HG03575 (cell line): ENCODE data around the gene ANKRD45.
"Not testable (repeated sequence)": the region's sequence is repeated elsewhere in the genome, so short reads cannot be mapped to it uniquely, and the experiment has no call there.

ENCODE experiments used
- ATAC-seq: cut with Tn5 transposase; IDR thresholded peaks from one replicate; pipeline ENCODE4 v1.9.1; 2021; ENCODE audit not compliant: unreplicated experiment, insufficient number of reproducible peaks, low FRiP score; ENCODE audit errors: extremely low read depth

ANKRD45 gene

DNA sequence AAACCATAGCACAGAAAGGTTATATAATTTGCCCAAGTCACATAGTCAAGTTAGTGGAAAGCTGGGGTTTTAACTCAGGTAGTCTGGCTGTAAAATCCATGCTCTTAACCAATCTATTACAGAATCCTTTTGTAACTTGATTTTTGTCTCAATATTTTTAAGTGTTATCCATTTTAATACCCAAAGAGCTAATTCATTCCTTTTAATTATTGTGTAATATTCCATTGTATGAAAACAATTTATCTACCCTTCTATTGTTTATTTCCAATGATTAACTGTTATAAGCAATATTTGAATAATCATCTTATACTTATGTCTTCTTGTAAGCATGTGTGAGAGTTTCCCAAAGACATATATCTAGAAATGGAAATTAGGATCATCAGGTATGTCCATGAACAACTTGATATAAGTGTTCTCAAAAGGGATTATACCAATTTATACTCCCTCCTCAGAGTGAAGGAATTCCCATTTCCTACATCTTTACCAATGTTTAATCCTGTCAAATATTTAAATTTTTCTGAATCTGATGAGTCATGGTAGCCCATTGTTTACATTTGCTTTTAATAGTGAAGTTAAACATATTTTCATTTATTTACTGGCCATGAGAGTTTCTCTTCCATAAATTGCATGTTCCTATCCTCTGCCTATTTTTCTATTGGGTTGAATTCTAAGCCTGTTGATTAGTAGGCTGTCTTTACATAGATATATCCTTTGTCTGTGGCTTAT is 20.6 kb downstream of the ANKRD45 start:
- no peak for ATAC-seq

DNA sequence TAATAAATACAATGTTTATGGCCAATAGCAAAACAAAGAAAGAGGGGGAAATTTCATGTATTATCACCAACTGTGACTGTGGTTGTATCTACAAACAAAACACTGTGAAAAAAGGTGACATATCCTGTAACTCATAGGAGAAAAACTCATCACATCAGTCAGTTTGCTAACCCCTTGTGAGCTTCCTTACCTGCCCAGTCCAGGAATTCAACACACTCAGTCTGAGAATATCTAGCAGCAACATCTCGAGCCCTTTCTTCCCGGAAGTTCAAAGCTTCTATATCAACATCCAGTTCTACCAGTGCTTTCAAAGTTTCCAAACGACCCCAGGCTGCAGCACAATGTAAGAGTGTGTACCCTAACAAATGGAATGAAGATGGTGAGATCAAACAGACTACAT is 23.0 kb downstream of the ANKRD45 start:
- ATAC-seq: no peak

DNA sequence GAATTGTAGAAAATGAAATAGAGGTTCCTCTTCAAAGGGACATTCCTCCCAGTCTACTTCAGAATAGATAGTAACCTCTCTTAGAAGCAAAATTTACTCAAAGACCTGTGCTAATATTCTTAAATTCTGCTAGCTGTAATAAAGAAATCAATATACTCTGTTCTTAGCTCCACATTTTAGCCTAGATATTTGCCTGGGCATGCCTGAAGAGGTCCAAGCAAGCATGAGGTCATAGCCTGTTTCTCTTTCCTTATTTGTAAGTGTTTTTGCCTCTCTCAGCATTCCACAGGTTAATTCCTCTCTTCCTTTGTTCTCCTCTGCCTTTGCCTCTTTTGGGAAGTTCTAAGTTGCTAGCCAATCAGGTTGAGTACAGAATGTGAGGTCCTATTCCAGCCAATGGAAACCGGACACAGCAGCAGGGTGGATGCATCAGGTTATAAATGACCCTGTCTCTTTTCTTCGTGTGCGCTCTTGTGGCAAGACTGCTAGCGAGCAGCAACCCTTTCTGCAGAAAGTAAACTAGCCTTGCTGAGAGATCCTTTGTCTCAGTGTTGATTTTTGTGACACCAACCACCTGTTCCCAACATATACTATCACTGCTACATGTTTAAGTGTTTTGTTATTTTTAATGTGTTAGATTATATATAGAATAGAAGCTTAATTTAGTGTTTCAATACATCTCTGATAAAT is 27.1 kb downstream of the ANKRD45 start:
- not testable (repeated sequence) for ATAC-seq

DNA sequence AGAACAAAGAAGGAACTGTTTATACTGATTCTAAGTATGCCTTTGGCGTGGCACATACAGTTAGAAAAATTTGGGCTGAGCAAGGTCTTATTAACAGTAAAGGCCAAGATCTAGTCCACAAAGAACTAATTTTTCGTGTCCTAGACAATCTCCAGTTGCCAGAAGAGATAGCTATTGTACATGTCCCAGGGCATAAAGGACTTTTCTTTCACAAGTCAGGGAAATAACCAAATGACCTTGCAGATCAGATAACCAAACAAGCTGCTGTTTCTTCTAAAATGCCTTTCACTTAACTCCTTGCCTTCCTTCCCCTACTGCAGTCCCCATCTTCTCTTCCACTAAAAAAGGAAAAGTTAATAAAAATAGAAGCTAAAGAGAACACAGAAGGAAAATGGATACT is 30.5 kb downstream of the ANKRD45 start:
- no peak for ATAC-seq

DNA sequence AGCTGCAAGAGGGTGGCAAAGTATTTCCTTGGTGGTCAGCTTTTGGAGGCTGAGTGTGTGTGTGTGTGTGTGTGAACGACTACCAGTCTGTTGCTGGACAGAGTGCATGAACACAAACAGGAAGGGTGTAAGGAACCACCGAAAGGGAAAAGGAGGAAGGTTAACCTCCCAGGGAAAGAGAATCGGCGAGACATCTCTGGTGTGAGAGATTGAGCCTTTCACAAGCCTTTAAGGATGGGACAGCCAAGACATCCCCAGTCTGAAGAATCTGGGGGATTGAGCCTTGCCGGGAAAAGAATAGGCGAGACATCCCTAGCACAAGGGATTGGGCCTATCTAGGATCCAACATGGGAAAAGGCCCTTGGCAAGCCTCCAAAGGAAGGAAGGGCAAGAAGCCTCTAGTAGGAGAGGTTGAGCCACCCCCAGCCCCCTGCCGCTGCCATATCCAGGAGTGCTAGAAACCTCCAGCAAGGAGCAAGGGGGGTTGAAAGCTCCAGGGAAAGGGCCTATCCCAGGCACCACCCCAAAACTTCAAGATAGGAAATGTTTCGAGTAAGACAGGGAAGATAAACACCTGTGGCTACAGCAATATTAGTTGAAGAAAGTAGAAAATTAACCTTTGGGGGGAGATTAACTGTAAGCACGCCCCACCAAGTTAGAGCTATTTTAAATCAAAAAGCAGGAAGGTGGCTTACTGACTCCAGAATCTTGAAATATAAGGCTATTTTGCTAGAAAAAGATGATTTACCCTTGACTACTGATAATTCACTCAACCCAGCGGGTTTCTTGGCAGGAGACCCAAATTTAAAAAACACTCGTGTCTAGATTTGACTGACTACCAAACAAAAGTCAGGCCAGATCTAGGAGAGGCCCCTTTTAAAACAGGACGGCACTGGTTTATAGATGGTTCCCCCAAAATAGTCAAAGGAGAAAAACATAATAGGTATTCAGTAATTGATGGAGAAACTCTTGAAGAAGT is 31.3 kb downstream of the ANKRD45 start:
- ATAC-seq: no peak

DNA sequence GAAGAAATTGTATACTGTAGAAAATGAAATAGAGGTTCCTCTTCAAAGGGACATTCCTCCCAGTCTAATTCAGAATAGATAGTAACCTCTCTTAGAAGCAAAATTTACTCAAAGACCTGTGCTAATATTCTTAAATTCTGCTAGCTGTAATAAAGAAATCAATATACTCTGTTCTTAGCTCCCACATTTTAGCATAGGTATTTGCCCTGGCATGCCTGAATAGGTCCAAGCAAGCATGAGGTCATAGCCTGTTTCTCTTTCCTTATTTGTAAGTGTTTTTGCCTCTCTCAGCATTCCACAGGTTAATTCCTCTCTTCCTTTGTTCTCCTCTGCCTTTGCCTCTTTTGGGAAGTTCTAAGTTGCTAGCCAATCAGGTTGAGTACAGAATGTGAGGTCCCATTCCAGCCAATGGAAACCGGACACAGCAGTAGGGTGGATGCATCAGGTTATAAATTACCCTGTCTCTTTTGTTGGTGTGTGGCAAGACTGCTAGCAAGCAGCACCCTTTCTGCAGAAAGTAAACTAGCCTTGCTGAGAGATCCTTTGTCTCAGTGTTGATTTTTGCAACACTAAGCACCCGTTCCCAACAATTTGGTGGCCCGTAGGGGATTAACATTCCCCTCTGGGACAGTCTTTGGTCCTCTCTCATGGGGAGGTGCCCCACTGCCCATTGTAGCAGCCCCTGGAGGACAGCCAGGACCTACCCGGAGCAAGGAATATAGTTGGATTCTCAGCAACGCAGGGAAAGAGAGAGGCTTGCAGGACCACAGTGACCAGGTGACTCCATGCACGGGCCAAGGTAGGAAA is 32.2 kb downstream of the ANKRD45 start:
- not testable (repeated sequence) for ATAC-seq

DNA sequence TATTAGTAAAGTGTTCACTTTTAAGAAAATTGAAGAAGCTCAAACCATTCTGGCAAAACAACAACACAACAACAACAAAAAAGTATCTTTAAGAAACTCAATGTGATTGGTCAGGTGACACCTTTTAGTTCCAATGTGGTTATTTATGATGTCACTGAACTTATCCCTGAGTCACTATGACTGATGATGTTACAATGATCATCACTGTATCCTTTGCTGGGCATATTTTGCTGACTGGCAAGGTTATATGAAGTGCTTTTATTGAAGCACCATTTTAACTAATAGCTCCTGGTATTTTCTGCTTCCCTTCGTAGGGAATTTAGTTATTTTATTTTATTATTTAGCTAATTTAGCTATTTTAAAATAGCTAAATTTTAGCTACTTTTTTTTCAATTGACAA is 34.5 kb downstream of the ANKRD45 start, which contains the start of gene TEX50:
TSS of gene TEX50 (plus strand) at position 223 of the 400 bp plus-strand sequence. CDS start 184 bp downstream, outside the sequence.
- no peak for ATAC-seq

DNA sequence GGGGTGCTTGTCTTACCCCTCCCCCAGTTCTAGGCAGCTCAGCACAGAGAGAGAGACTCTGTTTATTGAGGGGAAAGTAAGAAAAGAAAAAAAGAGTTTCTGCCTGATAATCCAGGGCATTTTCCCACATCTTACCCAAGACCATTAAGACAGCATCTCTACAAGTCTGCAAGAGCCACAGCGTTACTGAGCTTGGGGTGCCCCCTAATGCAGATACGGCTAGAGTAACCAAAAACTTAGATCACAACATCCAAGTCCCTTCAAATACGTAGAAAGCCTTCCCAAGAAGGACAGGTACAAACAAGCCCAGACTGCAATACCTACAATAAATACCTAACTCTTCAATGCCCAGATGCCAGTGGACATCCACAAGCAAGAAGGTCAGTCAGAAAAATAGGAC is 40.8 kb downstream of the ANKRD45 start:
- no peak for ATAC-seq

DNA sequence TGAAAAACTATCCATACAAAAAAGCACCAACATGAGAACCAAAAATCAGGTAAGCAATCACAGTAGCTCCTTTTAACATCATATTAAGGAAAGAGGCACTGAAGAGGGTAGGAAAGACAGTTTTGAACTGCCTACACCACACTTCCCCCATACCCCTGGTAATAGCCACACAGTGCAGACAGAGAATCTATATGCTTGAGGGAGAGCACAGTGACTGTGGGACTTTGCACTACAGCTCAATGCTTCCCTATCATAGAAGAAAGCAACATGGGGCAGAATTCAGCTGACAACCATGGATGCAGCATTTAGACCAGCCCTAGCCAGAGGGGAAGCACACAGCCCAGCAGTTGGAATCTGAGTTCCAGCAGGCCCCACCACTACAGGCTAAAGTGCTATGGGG is 42.4 kb downstream of the ANKRD45 start:
- ATAC-seq: no peak

DNA sequence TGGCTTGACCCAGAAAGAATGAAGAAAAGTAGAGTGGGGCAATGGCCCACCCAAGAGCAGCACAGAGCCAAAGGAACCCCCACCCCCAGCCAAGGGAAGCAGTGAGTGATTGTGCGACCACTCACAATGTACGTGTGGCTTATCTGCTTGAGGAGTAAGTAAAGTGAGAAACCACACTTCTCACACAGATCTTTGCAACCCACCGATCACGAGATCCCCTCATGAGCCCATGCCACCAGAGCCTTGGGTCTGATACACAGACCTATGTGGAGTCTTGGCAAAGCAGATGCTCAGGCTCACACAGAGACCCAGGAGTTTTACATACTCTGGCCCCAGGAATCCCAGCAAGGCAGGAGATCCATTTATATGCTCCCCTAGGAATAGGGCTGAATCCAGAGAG is 52.8 kb downstream of the ANKRD45 start:
- ATAC-seq: no peak

DNA sequence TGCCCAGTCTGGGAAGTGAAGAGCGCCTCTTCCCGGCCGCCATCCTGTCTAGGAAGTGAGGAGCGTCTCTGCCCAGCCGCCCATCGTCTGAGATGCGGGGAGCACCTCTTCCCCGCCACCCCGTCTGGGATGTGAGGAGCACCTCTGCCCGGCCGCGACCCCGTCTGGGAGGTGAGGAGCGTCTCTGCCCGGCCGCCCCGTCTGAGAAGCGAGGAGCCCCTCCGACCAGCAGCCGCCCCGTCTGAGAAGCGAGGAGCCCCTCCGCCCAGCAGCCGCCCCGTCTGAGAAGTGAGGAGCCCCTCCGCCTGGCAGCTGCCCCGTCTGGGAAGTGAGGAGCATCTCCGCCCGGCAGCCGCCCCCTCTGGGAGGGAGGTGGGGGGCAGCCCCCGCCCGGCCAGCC is 56.6 kb downstream of the ANKRD45 start:
- ATAC-seq: not testable (repeated sequence)

DNA sequence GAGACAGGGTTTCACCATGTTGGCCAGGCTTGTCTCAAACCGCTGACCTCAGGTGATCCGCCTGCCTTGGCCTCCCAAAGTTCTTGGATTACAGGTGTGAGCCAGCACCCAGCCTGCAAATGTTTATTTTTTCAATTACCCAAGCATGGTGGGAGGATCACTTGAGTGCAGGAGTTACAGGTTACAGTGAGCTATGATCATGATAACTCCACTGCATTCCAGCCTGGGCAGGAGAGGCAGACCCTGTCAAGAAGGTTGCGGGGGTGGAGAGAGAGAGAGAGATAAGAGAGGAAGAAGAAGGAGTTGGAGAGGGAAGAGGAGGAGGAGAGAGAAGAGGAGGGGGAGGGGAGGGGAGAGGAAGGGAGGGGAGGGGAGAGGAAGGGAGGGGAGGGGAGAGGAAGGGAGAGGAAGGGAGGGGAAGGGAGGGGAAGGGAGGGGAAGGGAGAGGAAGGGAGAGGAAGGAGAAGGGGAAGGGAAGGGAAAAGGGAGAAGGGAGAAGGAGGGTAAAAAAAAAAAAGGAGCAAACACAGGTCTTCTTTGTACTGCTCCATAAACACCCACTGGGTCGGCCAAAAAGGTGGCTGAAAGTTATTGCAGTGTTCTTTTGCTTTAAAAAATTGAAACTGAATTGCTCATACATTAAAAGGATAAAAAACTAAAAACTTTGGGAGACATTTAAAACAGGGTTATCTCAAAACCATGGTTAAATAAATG is 61.0 kb downstream of the ANKRD45 start:
- no peak for ATAC-seq

DNA sequence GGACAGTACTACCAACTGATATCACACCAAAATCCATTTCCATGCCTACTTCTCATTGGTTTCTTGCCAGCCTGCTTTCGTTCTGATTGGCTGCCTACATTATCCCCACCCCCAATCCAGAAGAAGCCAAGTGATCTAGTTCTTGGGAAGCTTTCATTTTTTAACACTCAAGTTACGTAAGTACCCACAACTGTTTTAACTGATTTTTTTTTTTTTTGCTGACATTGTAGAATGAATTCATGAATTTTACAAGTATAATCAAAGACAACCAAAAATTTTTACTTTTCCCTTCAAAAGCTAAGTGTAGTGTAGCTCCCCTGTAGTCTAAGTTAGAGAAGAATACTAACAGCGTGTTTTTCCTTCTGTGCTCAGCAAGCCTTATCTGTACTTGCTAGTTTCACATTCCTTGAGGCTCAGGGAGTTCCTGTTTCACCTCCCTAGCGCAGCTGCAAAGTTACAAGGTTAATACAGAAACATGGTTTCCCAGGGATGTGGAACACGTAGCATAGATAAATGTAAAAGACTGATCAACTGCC is 66.5 kb downstream of the ANKRD45 start, which contains the start of gene SLC9C2:
TSS of gene SLC9C2 (minus strand) at position 17 of the 536 bp plus-strand sequence. CDS start 1,296 bp downstream, outside the sequence.
- ATAC-seq: no peak

DNA sequence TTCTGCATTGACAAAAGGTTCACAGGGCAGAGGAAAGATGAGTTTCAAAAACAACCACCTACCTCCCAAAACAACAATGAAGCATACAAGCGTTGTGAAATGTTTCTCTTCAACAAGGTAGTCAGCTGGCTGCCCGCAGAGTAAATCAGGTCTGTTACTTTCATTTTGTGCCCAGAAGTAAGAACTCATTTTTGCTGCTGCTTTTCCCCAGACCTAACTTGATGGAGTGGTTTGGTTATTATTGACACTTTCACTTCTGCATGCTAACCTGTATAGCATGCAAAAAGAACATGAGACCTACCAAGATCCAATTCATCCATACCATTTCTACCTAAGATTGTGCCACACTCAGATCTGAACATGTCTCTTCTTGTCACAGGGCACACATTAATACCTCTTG is 68.1 kb downstream of the ANKRD45 start:
- no peak for ATAC-seq

DNA sequence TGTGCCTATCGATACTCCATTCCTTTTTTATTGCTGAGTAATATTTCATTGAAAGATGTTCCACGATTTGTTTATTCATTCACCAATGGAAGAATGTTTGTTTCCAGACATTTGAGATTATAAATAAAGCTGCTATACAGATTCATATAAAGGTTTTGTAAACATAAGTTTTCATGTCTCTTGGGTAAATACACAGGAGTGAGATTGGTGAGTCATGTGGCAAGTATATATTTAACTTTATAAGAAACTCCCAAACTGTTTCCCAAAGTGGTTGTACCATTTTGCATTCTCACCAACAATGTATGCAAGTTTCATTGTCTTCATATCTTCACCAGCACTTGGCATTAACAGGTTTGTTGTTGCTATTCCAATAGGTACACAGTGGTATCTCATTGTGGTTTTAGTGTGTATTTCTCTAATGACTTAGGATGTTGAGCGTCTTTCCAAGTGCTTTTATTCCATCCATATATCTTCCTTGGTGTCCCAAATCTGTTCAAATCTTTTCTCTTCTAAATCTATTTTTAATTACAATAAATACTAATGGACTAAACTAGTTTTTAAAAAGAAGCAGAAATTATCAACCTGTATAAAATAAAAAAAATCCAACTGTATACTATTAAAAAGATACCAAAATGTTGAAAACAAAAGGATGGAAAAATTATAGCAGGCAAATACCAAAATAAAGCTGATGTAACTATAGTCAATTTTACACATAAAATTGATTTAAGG is 73.4 kb downstream of the ANKRD45 start:
- ATAC-seq: no peak

DNA sequence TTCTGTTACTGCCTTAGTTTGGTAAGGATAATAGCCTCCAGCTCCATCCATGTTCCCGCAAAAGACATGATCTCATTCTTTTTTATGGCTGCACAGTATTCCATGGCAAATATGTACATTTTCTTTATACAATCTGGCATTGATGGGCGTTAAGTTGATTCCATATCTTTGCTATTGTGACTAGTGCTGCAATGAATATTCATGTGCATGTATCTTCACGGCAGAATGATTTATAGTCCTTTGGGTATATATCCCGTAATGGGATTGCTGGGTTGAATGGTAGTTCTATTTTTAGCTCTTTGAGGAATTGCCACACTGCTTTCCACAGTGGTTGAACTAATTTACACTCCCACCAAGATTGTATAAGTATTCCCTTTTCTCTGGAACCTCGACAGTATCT is 78.5 kb downstream of the ANKRD45 start:
- not testable (repeated sequence) for ATAC-seq

DNA sequence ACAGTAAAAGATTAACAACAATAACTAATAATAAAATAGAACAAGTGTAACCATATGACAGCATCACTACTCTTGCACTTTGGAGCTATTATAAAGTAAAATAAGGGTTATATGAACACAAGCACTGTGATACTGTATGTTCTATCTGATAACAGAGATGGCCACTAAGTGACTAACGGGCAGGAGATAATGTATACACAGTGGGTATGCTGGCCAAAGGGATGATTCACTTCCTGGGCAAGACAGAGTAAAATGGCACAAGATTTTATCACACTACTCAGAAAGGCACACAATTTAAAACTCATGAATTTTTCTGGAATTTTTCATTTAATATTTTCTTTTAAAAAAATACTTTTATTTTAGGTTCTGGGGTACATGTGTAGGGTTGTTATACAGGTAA is 79.1 kb downstream of the ANKRD45 start:
- no peak for ATAC-seq
